K562 (cell line): ENCODE measurements around the gene CYP17A1. TPM values are rescaled to one million over a fixed set of nuclear protein-coding genes. Genes with fewer than 3 reads are reported as not detected.
A peak's percentile ranks its signal among the peaks of the same experiment; 100 is the strongest.

ENCODE experiments used
- DPF2 ChIP-seq: fragments of 450-650 bp; IDR thresholded peaks from 2 replicates; pipeline ENCODE4 v1.6.1; 2016
- FOXM1 ChIP-seq, 2 experiments: fragments of 450-650 bp in 1 of 2; sonication (generic) in 1 of 2; formaldehyde crosslinking in 1 of 2; IDR thresholded peaks; 2 replicates each; pipeline versions ENCODE4 v1.6.1 to v1.9.0; 2017 to 2022; ENCODE audit warnings: low read depth in 2 of 2, mild to moderate bottlenecking in 2 of 2, missing genetic modification reagents in 1 of 2, moderate library complexity in 1 of 2
- GATAD2A ChIP-seq: fragments of 450-650 bp; IDR thresholded peaks from 2 replicates; pipeline ENCODE4 v1.6.1; 2017
- NCOR1 ChIP-seq: fragments of 450-650 bp; IDR thresholded peaks from 2 replicates; pipeline ENCODE4 v1.6.1; 2016; ENCODE audit warnings: mild to moderate bottlenecking, moderate library complexity
- NFIC ChIP-seq: fragments of 450-650 bp; IDR thresholded peaks from 2 replicates; pipeline ENCODE4 v1.6.1; 2017; ENCODE audit warnings: mild to moderate bottlenecking, inconsistent platforms
- RBM17 ChIP-seq: fragments of 200-400 bp; formaldehyde crosslinking; IDR thresholded peaks from 2 replicates; pipeline ENCODE4 v1.6.1; 2017; ENCODE audit warnings: low read depth, mild to moderate bottlenecking, low read length, borderline replicate concordance
- STAG1 ChIP-seq: sonication (generic); formaldehyde crosslinking; IDR thresholded peaks from 2 replicates; pipeline ENCODE4 v1.5.0; 2020; ENCODE audit warnings: missing genetic modification reagents, borderline replicate concordance
- TCF3 ChIP-seq: sonication (generic); formaldehyde crosslinking; IDR thresholded peaks from 2 replicates; pipeline ENCODE4 v1.4.0; 2020; ENCODE audit warnings: mild to moderate bottlenecking, missing genetic modification reagents
- XRCC4 ChIP-seq: IDR thresholded peaks from one replicate; pipeline ENCODE4 v1.6.1; 2011; ENCODE audit not compliant: insufficient read depth, insufficient read length; ENCODE audit errors: extremely low read depth
- ZEB2 ChIP-seq: fragments of 450-650 bp; IDR thresholded peaks from 2 replicates; pipeline ENCODE4 v1.6.1; 2016
- ZNF24 ChIP-seq: fragments of 450-650 bp; IDR thresholded peaks from 2 replicates; pipeline ENCODE4 v1.6.1; 2016
- ZNF263 ChIP-seq: sonication (generic); formaldehyde crosslinking; IDR thresholded peaks from 2 replicates; pipeline ENCODE4 v1.8.0; 2022; ENCODE audit warnings: mild to moderate bottlenecking, missing genetic modification reagents, borderline replicate concordance
- ZNF507 ChIP-seq: conservative IDR thresholded peaks from 2 replicates; pipeline ENCODE4 v1.6.1; 2017; ENCODE audit warnings: missing genetic modification characterization, missing compliant biosample characterization
- polyA plus RNA-seq, 8 experiments: library from polyadenylated mRNA; depleted of rRNA in 4 of 8; stranded (reverse) in 5 of 8; unstranded in 3 of 8; fragments of >200 nt; fragmentation: Nextera tagmentation in 2 of 8; fragmentation: Illumina TruSeq in 1 of 8; extraction: Ambion mirVana in 2 of 8; extraction: Trizol in 1 of 8; gene quantifications; 2 replicates each; pipeline versions ENCODE4 v1.2.1 to v1.2.3, GENCODE V29; 2011 to 2014; ENCODE audit warnings: inconsistent platforms in 1 of 8, missing spikeins in 1 of 8
- total RNA-seq, 7 experiments: library from RNA; depleted of rRNA in 6 of 7; stranded (reverse); fragments of >200 nt in 6 of 7; fragmentation: Illumina TruSeq in 2 of 7; extraction: Trizol in 2 of 7; gene quantifications; 2 replicates each; pipeline versions ENCODE4 v1.2.1 to v1.2.3, GENCODE V29; 2011 to 2021; ENCODE audit warnings: low replicate concordance in 1 of 7
- TF ChIP-seq, protein P1 (sequence below): fragments of 250-450 bp; sonication (Bioruptor Pico); IDR thresholded peaks from 2 replicates; pipeline ENCODE4 v1.8.0; 2022; ENCODE audit warnings: moderate library complexity, mild to moderate bottlenecking, inconsistent platforms
- TF ChIP-seq, protein P2 (sequence below), 3 experiments: fragments of 200-800 bp in 1 of 3; fragments of 250-450 bp in 1 of 3; fragments of 450-650 bp in 1 of 3; sonication (Bioruptor Pico) in 1 of 3; sonication (Bioruptor generic) in 1 of 3; formaldehyde crosslinking in 1 of 3; IDR thresholded peaks; 2 replicates each; pipeline versions ENCODE4 v1.6.1 to v1.8.0; 2016 to 2022; ENCODE audit warnings: mild to moderate bottlenecking in 2 of 3, missing genetic modification characterization in 2 of 3, missing compliant biosample characterization in 1 of 3, moderate library complexity in 1 of 3
- TF ChIP-seq, protein P3 (sequence below), 2 experiments: IDR thresholded peaks; 2 replicates each; pipeline ENCODE4 v1.6.1; 2011; ENCODE audit warnings: borderline replicate concordance in 1 of 2, control low read depth in 1 of 2, low read depth in 1 of 2, low read length in 1 of 2, mild to moderate bottlenecking in 1 of 2, mixed read lengths in 1 of 2, moderate library complexity in 1 of 2; ENCODE audit not compliant: insufficient read depth in 1 of 2, insufficient read length in 1 of 2, poor library complexity in 1 of 2, severe bottlenecking in 1 of 2; ENCODE audit errors: extremely low read depth in 1 of 2
- TF ChIP-seq, protein P4 (sequence below): sonication (generic); formaldehyde crosslinking; IDR thresholded peaks from 2 replicates; pipeline ENCODE4 v1.8.0; 2022; ENCODE audit warnings: missing genetic modification reagents, mild to moderate bottlenecking, moderate library complexity, borderline replicate concordance
- TF ChIP-seq, protein P5 (sequence below), 2 experiments: IDR thresholded peaks; 2 replicates each; pipeline ENCODE4 v1.6.1; 2012; ENCODE audit warnings: improper control_type of control experiment in 2 of 2, low read depth in 2 of 2, low read length in 2 of 2, borderline replicate concordance in 1 of 2

CYP17A1 gene
- total and polyA plus RNA-seq, 9 of the 15 experiments (the other 6 are each of a cell fraction or from before 2014, with no cell fraction given): 2.3 TPM; not detected in 8

DNA sequence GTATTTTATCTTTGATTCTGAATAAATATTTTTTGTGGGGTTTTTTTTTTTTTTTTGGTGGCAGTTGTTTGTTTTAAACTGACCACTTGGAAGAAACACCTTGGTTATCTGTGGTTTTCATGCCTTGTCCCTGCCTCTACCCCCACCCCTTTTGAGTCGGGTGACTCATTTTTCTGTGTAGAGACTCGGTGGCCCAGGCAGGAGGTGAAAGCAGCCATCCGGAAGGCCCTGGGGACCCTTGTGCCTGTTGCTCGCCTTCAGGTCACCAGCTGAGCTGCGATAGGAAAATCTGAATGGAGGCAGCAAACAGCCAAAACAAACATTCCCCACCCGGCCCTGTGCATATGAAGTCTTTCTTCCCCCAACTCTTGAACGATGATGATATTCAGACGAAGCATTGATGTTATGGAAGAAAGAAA, 22.8 kb downstream of the CYP17A1 start (continued):
- TF ChIP-seq, protein P1, sequence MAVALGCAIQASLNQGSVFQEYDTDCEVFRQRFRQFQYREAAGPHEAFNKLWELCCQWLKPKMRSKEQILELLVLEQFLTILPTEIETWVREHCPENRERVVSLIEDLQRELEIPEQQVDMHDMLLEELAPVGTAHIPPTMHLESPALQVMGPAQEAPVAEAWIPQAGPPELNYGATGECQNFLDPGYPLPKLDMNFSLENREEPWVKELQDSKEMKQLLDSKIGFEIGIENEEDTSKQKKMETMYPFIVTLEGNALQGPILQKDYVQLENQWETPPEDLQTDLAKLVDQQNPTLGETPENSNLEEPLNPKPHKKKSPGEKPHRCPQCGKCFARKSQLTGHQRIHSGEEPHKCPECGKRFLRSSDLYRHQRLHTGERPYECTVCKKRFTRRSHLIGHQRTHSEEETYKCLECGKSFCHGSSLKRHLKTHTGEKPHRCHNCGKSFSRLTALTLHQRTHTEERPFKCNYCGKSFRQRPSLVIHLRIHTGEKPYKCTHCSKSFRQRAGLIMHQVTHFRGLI: no peak
- no peak for TF ChIP-seq ZNF24
- TF ChIP-seq FOXM1 (IDR thresholded peaks at IDR 0.05; ENCODE audit: low read depth): peak; percentile 95
- TF ChIP-seq FOXM1 (CRISPR knock-in tag; IDR thresholded peaks at IDR 0.05; ENCODE audit: low read depth): no peak
- TF ChIP-seq, protein P2, sequence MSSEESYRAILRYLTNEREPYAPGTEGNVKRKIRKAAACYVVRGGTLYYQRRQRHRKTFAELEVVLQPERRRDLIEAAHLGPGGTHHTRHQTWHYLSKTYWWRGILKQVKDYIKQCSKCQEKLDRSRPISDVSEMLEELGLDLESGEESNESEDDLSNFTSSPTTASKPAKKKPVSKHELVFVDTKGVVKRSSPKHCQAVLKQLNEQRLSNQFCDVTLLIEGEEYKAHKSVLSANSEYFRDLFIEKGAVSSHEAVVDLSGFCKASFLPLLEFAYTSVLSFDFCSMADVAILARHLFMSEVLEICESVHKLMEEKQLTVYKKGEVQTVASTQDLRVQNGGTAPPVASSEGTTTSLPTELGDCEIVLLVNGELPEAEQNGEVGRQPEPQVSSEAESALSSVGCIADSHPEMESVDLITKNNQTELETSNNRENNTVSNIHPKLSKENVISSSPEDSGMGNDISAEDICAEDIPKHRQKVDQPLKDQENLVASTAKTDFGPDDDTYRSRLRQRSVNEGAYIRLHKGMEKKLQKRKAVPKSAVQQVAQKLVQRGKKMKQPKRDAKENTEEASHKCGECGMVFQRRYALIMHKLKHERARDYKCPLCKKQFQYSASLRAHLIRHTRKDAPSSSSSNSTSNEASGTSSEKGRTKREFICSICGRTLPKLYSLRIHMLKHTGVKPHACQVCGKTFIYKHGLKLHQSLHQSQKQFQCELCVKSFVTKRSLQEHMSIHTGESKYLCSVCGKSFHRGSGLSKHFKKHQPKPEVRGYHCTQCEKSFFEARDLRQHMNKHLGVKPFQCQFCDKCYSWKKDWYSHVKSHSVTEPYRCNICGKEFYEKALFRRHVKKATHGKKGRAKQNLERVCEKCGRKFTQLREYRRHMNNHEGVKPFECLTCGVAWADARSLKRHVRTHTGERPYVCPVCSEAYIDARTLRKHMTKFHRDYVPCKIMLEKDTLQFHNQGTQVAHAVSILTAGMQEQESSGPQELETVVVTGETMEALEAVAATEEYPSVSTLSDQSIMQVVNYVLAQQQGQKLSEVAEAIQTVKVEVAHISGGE (CRISPR knock-in tag; IDR thresholded peaks at IDR 0.05): peak in 1 of 3 experiments; percentile 82; a peak in 2 of 6 replicates
- peak; percentile 35; the same call in 1 of the 2 replicates for TF ChIP-seq TCF3 (CRISPR knock-in tag)
- no peak for TF ChIP-seq ZNF263
- TF ChIP-seq, protein P3, sequence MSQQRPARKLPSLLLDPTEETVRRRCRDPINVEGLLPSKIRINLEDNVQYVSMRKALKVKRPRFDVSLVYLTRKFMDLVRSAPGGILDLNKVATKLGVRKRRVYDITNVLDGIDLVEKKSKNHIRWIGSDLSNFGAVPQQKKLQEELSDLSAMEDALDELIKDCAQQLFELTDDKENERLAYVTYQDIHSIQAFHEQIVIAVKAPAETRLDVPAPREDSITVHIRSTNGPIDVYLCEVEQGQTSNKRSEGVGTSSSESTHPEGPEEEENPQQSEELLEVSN (IDR thresholded peaks at IDR 0.05; ENCODE audit: borderline replicate concordance in 1 of 2, extremely low read depth in 1 of 2, insufficient read depth in 1 of 2, insufficient read length in 1 of 2, low read depth in 1 of 2, low read length in 1 of 2, poor library complexity in 1 of 2, severe bottlenecking in 1 of 2): peak in 1 of 2 experiments; percentile 11
- TF ChIP-seq STAG1 (CRISPR knock-in tag): no peak
- TF ChIP-seq DPF2: peak; percentile 83
- TF ChIP-seq ZNF507 (tag): no peak
- TF ChIP-seq, protein P4, sequence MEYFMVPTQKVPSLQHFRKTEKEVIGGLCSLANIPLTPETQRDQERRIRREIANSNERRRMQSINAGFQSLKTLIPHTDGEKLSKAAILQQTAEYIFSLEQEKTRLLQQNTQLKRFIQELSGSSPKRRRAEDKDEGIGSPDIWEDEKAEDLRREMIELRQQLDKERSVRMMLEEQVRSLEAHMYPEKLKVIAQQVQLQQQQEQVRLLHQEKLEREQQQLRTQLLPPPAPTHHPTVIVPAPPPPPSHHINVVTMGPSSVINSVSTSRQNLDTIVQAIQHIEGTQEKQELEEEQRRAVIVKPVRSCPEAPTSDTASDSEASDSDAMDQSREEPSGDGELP (CRISPR knock-in tag): peak; percentile 93
- peak; percentile 62 for TF ChIP-seq ZEB2
- TF ChIP-seq XRCC4: no peak
- peak; percentile 27; the same call in 1 of the 2 replicates for TF ChIP-seq NFIC
- peak; percentile 61 for TF ChIP-seq NCOR1
- no peak for TF ChIP-seq RBM17
- 0 out of 2 replicates have a peak, but pooled peaks have one; percentile 55 for TF ChIP-seq GATAD2A
- TF ChIP-seq, protein P5, sequence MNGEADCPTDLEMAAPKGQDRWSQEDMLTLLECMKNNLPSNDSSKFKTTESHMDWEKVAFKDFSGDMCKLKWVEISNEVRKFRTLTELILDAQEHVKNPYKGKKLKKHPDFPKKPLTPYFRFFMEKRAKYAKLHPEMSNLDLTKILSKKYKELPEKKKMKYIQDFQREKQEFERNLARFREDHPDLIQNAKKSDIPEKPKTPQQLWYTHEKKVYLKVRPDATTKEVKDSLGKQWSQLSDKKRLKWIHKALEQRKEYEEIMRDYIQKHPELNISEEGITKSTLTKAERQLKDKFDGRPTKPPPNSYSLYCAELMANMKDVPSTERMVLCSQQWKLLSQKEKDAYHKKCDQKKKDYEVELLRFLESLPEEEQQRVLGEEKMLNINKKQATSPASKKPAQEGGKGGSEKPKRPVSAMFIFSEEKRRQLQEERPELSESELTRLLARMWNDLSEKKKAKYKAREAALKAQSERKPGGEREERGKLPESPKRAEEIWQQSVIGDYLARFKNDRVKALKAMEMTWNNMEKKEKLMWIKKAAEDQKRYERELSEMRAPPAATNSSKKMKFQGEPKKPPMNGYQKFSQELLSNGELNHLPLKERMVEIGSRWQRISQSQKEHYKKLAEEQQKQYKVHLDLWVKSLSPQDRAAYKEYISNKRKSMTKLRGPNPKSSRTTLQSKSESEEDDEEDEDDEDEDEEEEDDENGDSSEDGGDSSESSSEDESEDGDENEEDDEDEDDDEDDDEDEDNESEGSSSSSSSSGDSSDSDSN (IDR thresholded peaks at IDR 0.05; ENCODE audit: borderline replicate concordance in 1 of 2, low read depth in 2 of 2, low read length in 2 of 2): peak in 1 of 2 experiments; percentile 63; a peak in 1 of 4 replicates
